HepG2 (cell line): ENCODE data around the gene MGAT2. TPM values are rescaled to one million over a fixed set of nuclear protein-coding genes. Genes with fewer than 3 reads are reported as not detected.

Experiments
- ARNT ChIP-seq: fragments of 450-650 bp; IDR thresholded peaks from 2 replicates; pipeline ENCODE4 v1.6.1; 2017
- FOXK1 ChIP-seq: sonication (generic); formaldehyde crosslinking; IDR thresholded peaks from 2 replicates; pipeline ENCODE4 v1.4.0; 2020; ENCODE audit warnings: low read depth, missing genetic modification reagents, borderline replicate concordance
- GABPA ChIP-seq, 2 experiments: IDR thresholded peaks; 2 replicates each; pipeline ENCODE4 v1.6.1; 2011 to 2016; ENCODE audit warnings: low read depth in 2 of 2, low read length in 1 of 2, missing biosample characterization in 1 of 2, missing genetic modification characterization in 1 of 2
- HCFC1 ChIP-seq: fragments of 150-350 bp; IDR thresholded peaks from 2 replicates; pipeline ENCODE4 v1.6.1; 2014; ENCODE audit warnings: low read depth, low read length
- KLF16 ChIP-seq, 2 experiments: sonication (generic) in 1 of 2; formaldehyde crosslinking in 1 of 2; IDR thresholded peaks; 2 replicates each; pipeline versions ENCODE4 v1.6.1 to v1.8.0; 2016 to 2023; ENCODE audit warnings: missing genetic modification reagents in 2 of 2, missing compliant biosample characterization in 1 of 2
- NCOA2 ChIP-seq: sonication (generic); formaldehyde crosslinking; IDR thresholded peaks from 2 replicates; pipeline ENCODE4 v1.8.0; 2022; ENCODE audit warnings: inconsistent platforms
- PPARG ChIP-seq: conservative IDR thresholded peaks from 2 replicates; pipeline ENCODE4 v1.6.1; 2016; ENCODE audit warnings: missing biosample characterization, missing genetic modification reagents
- RCOR2 ChIP-seq: IDR thresholded peaks from 2 replicates; pipeline ENCODE4 v1.6.1; 2016; ENCODE audit warnings: missing biosample characterization, missing genetic modification reagents
- TEAD3 ChIP-seq: optimal IDR thresholded peaks from 2 replicates; pipeline ENCODE3; 2016; ENCODE audit warnings: borderline replicate concordance
- ZMAT3 ChIP-seq: sonication (generic); formaldehyde crosslinking; conservative IDR thresholded peaks from 2 replicates; pipeline ENCODE4 v1.7.0; 2021; ENCODE audit warnings: missing genetic modification reagents
- ZNF12 ChIP-seq: sonication (generic); formaldehyde crosslinking; IDR thresholded peaks from 2 replicates; pipeline ENCODE4 v1.5.0; 2020; ENCODE audit warnings: missing genetic modification reagents
- ZNF562 ChIP-seq: sonication (generic); formaldehyde crosslinking; IDR thresholded peaks from 2 replicates; pipeline ENCODE4 v1.8.0; 2022; ENCODE audit warnings: missing genetic modification reagents, borderline replicate concordance
- ZNF713 ChIP-seq: sonication (generic); formaldehyde crosslinking; IDR thresholded peaks from 2 replicates; pipeline ENCODE4 v1.4.0; 2020; ENCODE audit warnings: mild to moderate bottlenecking, missing genetic modification reagents
- ZNF792 ChIP-seq: IDR thresholded peaks from 2 replicates; pipeline ENCODE4 v1.6.1; 2016
- polyA plus RNA-seq, 8 experiments: library from polyadenylated mRNA; depleted of rRNA in 3 of 8; stranded (reverse) in 7 of 8; unstranded in 1 of 8; fragments of >200 nt; fragmentation: Illumina TruSeq in 4 of 8; extraction: Trizol in 4 of 8; gene quantifications; 2 replicates each; pipeline versions ENCODE4 v1.2.1 to v1.2.3, GENCODE V29; 2011 to 2016; ENCODE audit warnings: low read depth in 4 of 8, missing spikeins in 1 of 8, mixed read lengths in 1 of 8; ENCODE audit not compliant: insufficient read depth in 1 of 8
- total RNA-seq, 5 experiments: library from RNA; depleted of rRNA; stranded (reverse); fragments of >200 nt; fragmentation: Illumina TruSeq; extraction: Trizol; gene quantifications; 2 replicates each; pipeline ENCODE4 v1.2.3, GENCODE V29; 2016; ENCODE audit warnings: low read depth in 1 of 5
- TF ChIP-seq, protein P1 (sequence below), 2 experiments: sonication (generic) in 1 of 2; formaldehyde crosslinking in 1 of 2; IDR thresholded peaks; 2 replicates each; pipeline versions ENCODE4 v1.4.0 to v1.6.1; 2018 to 2020; ENCODE audit warnings: missing genetic modification reagents in 2 of 2, borderline replicate concordance in 1 of 2, low read depth in 1 of 2, mild to moderate bottlenecking in 1 of 2, missing biosample characterization in 1 of 2
- TF ChIP-seq, protein P2 (sequence below): sonication (generic); formaldehyde crosslinking; IDR thresholded peaks from 2 replicates; pipeline ENCODE4; 2020; ENCODE audit warnings: missing genetic modification reagents, mild to moderate bottlenecking, borderline replicate concordance
- TF ChIP-seq, protein P3 (sequence below): sonication (generic); formaldehyde crosslinking; IDR thresholded peaks from 2 replicates; pipeline ENCODE4 v1.9.0; 2021; ENCODE audit warnings: missing genetic modification reagents, mild to moderate bottlenecking, borderline replicate concordance
- TF ChIP-seq, protein P4 (sequence below): IDR thresholded peaks from 2 replicates; pipeline ENCODE4 v1.6.1; 2012; ENCODE audit warnings: low read depth, low read length, improper control_type of control experiment

MGAT2 gene
- total and polyA plus RNA-seq, 2 of the 13 experiments (the other 11 are each of a cell fraction or from before 2014, with no cell fraction given) = 12.9 to 51.9 TPM

DNA sequence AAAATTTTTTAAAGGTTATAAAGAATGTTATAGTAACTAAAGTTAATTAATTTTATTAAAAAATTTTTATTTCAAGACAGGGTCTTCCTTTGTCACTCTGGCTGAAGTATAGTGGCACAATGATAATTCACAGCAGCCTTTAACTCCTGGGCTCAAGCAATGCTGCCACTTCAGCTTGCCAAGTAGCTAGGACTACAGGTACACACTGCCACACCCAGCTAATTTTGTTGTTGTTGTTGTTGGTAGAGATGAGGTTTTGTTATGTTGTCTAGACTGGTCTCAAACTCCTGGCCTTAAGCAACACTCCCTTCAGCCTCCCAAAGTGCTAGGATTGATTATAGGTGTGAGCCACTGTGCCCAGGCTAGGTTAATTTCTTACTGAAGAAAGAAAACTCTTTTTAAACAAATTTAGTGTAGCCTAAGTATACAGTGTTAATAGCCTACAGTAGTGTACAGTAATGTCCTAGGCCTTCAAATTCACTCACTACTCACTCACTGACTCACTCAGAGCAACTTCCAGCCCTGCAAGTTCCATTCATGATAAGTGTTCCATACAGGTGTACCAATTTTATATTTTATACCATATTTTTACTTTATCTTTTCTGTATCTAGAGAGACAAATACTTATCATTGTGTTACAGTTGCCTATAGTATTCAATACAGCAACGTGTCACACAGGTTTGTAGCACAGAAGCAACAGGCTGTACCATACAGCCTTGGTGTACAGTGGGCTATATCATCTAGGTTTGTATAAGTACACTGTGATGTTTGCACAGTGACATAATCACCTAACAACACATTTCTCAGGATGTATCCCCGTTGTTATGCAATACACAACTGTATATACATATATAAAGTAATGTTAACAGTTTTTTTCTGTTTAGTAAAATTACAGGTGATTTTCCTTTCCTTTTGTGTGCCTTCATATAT is 39.2 kb downstream of the MGAT2 start (continued):
- TF ChIP-seq ZNF713 (no peak), NCOA2 (CRISPR knock-in tag) (peak; percentile 45; the same call in 1 of the 2 replicates), ZNF562 (CRISPR knock-in tag) (no peak), KLF16 (CRISPR knock-in tag; IDR thresholded peaks at IDR 0.05) (0 out of 4 replicates have a peak, but pooled peaks of 1 of the 2 experiments have one; percentile 59), GABPA (IDR thresholded peaks at IDR 0.05; ENCODE audit: low read depth, low read length) (no peak), GABPA (CRISPR knock-in tag; IDR thresholded peaks at IDR 0.05; ENCODE audit: low read depth) (0 out of 2 replicates have a peak, but pooled peaks have one; percentile 13), ARNT (no peak), RCOR2 (CRISPR knock-in tag) (0 out of 2 replicates have a peak, but pooled peaks have one; percentile 21), PPARG (0 out of 2 replicates have a peak, but pooled peaks have one; percentile 34), ZMAT3 (CRISPR knock-in tag) (no peak), ZNF792 (peak; percentile 49; the same call in 1 of the 2 replicates), ZNF12 (CRISPR knock-in tag) (peak; percentile 78; the same call in 1 of the 2 replicates), TEAD3 (peak; percentile 17), HCFC1 (no peak), FOXK1 (CRISPR knock-in tag) (0 out of 2 replicates have a peak, but pooled peaks have one; percentile 25)
- TF ChIP-seq, protein P1, sequence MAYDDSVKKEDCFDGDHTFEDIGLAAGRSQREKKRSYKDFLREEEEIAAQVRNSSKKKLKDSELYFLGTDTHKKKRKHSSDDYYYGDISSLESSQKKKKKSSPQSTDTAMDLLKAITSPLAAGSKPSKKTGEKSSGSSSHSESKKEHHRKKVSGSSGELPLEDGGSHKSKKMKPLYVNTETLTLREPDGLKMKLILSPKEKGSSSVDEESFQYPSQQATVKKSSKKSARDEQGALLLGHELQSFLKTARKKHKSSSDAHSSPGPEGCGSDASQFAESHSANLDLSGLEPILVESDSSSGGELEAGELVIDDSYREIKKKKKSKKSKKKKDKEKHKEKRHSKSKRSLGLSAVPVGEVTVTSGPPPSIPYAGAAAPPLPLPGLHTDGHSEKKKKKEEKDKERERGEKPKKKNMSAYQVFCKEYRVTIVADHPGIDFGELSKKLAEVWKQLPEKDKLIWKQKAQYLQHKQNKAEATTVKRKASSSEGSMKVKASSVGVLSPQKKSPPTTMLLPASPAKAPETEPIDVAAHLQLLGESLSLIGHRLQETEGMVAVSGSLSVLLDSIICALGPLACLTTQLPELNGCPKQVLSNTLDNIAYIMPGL (CRISPR knock-in tag; IDR thresholded peaks at IDR 0.05; ENCODE audit: borderline replicate concordance in 1 of 2, low read depth in 1 of 2) = 0 out of 4 replicates have a peak, but pooled peaks of 1 of the 2 experiments have one; percentile 34
- TF ChIP-seq, protein P2, sequence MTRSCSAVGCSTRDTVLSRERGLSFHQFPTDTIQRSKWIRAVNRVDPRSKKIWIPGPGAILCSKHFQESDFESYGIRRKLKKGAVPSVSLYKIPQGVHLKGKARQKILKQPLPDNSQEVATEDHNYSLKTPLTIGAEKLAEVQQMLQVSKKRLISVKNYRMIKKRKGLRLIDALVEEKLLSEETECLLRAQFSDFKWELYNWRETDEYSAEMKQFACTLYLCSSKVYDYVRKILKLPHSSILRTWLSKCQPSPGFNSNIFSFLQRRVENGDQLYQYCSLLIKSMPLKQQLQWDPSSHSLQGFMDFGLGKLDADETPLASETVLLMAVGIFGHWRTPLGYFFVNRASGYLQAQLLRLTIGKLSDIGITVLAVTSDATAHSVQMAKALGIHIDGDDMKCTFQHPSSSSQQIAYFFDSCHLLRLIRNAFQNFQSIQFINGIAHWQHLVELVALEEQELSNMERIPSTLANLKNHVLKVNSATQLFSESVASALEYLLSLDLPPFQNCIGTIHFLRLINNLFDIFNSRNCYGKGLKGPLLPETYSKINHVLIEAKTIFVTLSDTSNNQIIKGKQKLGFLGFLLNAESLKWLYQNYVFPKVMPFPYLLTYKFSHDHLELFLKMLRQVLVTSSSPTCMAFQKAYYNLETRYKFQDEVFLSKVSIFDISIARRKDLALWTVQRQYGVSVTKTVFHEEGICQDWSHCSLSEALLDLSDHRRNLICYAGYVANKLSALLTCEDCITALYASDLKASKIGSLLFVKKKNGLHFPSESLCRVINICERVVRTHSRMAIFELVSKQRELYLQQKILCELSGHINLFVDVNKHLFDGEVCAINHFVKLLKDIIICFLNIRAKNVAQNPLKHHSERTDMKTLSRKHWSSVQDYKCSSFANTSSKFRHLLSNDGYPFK = no peak
- TF ChIP-seq, protein P3, sequence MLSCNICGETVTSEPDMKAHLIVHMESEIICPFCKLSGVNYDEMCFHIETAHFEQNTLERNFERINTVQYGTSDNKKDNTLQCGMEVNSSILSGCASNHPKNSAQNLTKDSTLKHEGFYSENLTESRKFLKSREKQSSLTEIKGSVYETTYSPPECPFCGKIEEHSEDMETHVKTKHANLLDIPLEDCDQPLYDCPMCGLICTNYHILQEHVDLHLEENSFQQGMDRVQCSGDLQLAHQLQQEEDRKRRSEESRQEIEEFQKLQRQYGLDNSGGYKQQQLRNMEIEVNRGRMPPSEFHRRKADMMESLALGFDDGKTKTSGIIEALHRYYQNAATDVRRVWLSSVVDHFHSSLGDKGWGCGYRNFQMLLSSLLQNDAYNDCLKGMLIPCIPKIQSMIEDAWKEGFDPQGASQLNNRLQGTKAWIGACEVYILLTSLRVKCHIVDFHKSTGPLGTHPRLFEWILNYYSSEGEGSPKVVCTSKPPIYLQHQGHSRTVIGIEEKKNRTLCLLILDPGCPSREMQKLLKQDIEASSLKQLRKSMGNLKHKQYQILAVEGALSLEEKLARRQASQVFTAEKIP (CRISPR knock-in tag) = no peak
- TF ChIP-seq, protein P4, sequence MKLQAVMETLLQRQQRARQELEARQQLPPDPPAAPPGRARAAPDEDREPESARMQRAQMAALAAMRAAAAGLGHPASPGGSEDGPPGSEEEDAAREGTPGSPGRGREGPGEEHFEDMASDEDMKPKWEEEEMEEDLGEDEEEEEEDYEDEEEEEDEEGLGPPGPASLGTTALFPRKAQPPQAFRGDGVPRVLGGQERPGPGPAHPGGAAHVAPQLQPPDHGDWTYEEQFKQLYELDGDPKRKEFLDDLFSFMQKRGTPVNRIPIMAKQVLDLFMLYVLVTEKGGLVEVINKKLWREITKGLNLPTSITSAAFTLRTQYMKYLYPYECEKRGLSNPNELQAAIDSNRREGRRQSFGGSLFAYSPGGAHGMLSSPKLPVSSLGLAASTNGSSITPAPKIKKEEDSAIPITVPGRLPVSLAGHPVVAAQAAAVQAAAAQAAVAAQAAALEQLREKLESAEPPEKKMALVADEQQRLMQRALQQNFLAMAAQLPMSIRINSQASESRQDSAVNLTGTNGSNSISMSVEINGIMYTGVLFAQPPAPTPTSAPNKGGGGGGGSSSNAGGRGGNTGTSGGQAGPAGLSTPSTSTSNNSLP = peak; percentile 81
